Midbrain (tissue), 1 donor: Measurements from ENCODE around the gene CEP164.

ENCODE experiments used
- DNase-seq: peaks from one replicate; lab custom pipeline; 2025; lab: John Stamatoyannopoulos, UW

CEP164 gene

DNA sequence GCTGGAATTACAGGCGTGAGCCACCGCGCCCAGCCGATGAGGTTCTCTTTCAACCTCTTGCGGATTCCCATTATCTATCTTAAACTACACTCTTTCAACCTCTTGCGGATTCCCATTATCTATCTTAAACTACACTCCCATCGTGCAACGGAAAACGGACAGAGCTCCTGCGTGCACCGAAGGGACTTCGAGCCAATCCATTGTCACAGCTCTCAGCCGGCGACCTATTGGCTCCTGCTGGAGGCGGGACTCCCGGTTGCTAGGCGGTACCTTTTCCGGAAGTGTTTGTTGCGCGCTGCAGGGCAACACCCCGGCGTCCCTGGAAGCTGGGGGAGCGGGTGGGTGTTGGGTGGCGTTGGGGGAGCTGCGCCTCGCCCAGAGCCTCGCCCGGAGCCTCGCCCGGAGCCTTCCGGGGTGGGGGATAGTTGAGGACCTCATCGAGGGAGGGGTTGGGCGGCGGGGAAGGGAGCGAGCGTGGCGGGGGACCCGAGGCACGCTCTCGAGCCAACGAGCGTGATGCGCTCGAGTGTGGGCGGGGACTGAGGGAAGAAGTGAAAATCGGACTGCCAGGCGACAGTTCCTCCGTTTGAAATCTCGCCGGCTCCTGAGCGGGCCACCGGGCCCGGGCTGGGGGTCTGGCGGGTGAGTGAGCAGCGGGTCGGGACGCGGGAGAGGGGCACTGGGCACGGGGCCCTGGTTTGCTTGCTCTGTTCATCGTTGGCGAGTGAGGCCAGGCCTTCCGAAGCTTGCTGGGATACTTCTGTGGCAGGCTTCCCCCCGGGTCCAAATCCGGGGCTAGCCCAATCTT is at the start of gene CEP164:
CEP164 (plus strand) TSS at position 288 of the 808 bp plus-strand sequence. CDS start 10,733 bp downstream, outside the sequence.
- peak; percentile 95 for DNase-seq

DNA sequence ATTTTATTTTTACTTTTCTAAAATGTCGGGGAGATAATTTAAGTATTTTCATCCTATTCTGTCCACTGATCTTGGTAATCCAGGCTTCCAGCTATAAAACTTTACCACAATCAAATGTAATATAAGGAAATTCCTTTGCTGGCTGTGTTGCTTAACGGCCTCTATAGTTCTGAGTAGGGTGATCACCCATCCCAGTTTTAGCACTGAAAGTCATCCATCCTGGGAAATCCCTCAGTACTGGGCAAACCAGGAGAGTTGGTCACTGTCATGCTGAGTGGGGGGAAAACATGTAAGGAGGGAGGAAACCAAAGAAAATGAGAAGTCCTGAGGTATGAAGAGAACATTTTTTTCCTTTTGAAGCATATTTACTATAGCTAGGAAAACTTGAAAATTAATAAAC is 49.3 kb upstream of the CEP164 start:
- DNase-seq, result no peak

DNA sequence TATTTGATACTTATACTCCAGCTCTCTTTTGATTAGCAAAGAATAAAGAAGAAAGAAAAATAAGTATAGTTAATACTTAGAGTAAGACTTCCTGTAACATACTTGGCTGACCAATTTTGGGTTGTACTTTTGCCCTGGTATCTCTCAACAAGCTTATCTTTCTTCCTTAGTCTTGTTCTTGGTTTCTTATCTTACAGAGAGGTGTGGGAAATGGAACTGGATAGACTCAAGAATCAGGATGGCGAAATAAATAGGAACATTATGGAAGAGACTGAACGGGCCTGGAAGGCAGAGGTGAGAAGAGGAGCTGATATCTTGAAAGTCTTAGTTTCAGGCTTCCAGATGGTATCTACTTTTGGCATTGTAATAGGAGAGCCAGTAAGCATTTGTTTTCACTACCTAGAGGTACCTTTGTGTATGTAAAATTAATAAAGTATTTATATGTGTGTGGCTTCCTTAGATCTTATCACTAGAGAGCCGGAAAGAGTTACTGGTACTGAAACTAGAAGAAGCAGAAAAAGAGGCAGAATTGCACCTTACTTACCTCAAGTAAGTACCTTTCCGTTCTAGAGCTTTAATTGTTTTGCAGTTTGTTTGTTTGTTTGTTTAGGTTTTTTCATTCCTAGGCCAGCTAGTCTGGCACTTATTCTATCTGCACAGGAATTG is 47.8 kb upstream of the CEP164 start:
- no peak for DNase-seq

DNA sequence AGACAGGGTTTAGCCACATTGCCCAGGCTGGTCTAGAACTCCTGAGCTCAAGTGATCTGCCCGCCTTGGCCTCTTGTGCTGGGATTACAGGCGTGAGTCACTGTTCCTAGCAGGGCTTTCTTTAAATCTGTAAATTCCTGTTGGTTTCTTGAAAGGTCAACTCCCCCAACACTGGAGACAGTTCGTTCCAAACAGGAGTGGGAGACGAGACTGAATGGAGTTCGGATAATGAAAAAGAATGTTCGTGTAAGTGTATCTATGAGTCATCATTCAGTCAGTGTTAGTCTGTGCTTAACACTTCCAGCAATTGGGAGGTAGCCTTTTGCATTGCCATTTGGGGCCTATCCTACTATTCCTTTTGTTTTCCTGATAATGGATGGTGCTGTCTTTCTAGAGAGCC is 46.5 kb upstream of the CEP164 start:
- no peak for DNase-seq

DNA sequence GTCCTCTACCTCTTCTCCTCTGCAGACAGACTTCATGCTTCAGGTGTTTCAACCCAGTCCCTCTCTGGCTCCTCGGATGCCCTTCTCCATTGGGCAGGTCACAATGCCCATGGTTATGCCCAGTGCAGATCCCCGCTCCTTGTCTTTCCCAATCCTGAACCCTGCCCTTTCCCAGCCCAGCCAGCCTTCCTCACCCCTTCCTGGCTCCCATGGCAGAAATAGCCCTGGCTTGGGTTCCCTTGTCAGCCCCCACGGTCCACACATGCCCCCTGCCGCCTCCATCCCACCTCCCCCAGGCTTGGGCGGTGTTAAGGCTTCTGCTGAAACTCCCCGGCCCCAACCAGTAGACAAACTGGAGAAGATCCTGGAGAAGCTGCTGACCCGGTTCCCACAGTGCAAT is 45.8 kb upstream of the CEP164 start:
- no peak for DNase-seq

DNA sequence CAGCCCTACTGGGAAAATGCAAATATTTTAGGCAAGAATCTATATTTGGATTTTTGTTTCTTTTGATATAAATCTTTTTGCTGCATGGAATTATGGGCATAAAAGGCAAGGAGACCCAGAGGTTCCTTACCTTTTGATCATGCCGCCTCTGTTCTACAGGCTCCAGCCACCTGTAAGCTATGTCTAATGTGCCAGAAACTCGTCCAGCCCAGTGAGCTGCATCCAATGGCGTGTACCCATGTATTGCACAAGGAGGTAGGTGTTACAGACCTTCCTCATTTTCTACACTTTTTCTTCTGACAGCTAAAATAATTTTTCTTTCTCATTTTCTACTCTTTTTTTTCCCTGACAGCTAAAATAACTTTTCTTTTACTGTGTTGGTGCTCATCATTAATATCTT is 44.7 kb upstream of the CEP164 start:
- no peak for DNase-seq

DNA sequence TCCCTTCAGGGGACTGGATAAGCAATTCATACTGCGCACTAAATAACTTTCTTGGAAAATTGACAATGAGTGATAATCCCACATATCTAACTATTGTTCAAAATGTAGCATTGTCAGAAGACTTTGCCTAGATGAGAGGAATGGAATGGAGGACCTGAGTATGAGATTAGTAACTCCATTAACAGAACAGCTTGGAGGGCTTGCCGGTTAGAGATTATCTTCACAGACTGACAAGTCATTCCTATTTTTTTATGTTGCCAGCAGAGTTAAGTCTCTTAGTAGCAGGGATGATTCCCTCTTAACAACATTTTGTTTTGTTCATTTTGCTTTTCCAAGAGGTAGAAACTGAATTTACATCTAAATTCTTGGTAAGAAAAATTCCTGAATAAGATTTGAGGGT is 43.6 kb upstream of the CEP164 start:
- DNase-seq, result no peak

DNA sequence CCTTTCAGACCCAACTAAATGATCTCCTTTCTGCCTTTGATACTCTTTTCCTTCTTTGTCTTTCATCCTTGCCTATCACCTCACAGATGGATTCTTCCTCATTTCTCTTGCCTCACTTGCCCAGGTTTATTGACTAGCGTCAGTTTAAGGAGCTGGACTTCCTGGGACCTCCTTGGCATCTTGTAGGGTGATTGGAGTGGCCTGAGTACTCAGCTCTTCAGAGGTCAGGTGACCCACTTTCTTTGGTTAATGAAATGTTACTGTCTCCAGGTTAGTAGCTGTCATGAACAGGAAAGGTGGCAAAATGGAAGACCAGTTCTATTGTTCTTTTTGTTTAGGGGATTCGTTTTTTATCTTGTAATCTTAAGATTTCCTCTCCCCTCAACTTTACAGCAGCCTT is 41.1 kb upstream of the CEP164 start:
- DNase-seq, result no peak

DNA sequence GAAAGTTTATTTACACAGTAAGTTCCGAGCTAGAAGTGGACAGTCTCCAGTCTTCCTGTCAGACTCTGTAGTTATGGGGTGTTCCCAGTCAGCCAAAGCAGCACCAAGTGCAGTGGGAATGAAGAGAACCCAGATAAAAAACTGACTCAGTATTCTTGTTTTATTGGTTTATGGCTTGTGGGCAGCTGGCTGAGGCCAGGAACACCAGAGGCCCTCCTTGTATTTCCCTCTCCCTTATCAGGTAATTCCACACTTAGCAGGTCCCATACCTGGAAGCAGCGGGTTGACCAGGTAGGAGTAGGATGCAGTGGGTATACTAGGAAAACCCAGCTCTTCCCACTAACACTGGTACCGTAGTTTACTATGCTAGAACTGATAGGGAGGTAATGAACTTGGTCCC is 40.0 kb upstream of the CEP164 start:
- no peak for DNase-seq

DNA sequence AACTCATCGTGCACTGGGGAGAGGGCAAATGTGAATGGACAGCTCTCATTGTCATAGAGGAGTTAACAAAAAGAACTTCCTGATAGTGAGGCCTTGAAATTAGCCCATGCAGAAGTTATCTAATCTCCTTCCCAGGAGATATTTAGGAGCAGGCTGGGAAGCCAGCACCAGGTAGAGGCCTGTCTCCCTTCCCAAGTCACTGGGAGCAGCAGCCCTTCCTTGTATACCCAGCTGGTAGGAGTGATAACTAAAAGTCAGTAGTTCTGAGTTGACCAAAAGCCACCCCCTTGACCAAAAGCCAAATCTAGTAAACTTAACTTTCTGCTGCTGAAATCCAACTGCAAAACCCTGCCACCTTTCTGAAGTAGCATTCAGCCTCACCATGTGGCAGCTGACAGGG is 37.9 kb upstream of the CEP164 start:
- no peak for DNase-seq

DNA sequence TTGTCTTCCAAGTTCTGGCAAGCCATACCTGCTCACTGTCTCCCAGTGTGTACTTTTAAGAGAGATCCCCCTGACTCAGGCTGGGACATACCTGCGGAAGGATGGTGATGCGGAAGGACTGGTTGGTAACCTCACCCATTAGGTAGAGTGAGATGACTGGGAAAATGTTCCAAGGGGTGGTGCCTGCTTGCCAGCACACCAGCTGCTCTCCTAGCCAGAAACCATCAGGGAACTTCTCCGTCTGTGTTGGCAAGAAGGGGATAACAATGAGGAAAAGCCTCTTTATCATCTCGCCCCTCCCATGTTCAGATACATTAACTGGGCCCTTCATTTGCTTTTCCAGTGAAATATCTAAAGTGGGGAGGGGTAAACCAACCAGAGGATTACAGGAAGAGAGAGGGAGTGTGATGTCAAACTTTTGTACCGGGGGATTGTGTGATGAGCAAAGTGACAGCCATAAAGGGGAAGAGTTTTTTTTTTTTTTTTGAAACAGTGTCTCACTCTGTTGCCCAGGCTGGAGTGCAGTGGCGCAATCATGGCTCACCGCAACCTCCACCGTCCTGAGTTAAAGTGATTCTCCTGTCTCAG is 36.8 kb upstream of the CEP164 start, which contains the start of gene BACE1-AS:
BACE1-AS (plus strand) TSS at position 538 of the 588 bp plus-strand sequence.
- no peak for DNase-seq

DNA sequence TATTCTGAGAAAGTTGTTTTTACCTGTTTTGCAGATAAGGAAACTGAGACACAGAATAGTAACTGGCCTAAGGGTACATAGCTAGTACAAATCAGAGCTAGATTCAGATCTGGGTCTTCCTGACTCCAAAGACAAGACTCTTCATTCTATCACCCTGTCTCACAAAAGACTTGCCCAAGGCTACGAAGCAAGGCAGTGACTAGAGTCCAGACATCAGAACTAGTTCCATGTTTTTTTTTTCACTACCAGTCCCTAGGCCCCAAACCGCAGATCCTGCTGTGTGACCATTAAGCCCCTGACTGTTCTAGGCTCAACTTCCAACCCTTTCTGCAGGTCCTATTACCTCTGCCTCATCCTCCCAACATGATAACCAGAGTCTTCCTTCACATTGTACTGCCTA is 35.0 kb upstream of the CEP164 start:
- DNase-seq, result no peak

DNA sequence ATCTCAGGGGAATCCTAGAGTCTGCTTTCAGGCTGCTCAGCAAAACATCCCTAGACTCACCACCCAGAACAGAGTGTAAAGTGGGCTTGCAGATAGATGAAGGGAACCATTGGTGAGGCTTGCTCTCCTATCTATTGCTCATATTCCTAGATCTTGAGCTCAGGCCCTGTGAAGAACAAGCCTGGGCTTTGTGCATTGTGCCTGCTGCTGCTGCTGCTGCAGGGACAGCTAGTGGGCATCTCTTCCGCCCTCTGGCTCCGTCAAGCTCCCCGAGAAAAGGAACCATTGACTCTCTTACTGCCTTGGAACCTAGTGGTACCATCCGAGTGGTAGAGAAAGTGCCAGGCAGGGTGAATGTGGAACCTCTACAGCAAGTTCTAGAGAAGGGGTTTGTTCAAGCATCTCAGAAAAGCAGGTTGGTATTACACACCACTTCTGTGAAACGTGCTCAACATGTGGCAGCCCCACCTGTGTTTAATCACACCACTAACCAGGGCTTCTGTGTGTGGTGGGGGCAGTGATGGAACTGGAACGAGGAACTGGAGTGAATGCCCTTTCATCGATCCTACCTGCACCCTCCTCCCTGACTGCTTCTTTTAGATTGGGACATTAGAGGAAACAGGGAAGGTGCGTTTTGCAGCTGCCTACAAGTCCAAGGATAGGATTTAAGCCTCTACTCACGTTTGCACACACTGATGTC is 32.1 kb upstream of the CEP164 start:
- DNase-seq, result peak; percentile 80

DNA sequence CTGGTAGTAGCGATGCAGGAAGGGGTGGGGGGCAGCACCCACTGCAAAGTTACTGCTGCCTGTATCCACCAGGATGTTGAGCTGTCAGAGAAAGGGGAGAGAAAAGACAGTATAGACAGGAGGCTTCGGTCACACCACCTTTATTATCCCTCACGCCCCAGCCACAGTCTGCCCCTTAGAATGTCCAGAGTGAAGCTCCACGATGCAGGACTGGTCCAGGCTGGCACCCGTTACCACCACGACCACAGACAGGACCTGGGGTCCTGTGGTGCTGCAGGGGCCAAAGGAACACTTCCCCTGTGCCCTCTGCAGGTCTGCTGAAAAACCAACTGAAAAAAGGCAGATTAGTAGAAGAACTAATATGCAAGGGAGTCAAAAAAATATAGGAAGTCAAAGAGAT is 30.8 kb upstream of the CEP164 start:
- DNase-seq, result no peak

DNA sequence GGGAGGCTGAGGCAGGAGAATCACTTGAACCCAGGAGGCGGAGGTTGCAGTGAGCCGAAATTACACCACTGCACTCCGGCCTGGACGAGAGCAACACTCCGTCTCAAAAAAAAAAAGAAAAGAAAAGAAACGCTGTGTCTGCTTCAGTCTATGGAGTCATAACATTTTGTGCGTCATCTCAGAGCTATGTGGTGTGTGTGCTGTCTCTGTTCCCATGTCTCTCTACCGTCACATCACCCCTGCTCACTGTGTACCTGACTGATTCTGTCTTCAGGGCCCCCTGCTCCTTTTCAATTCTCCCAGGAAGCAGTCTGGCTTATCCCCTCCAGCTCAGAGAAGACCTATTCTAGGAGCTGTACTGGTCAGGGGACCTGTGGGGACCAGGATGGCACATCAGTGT is 29.5 kb upstream of the CEP164 start:
- DNase-seq, result no peak

DNA sequence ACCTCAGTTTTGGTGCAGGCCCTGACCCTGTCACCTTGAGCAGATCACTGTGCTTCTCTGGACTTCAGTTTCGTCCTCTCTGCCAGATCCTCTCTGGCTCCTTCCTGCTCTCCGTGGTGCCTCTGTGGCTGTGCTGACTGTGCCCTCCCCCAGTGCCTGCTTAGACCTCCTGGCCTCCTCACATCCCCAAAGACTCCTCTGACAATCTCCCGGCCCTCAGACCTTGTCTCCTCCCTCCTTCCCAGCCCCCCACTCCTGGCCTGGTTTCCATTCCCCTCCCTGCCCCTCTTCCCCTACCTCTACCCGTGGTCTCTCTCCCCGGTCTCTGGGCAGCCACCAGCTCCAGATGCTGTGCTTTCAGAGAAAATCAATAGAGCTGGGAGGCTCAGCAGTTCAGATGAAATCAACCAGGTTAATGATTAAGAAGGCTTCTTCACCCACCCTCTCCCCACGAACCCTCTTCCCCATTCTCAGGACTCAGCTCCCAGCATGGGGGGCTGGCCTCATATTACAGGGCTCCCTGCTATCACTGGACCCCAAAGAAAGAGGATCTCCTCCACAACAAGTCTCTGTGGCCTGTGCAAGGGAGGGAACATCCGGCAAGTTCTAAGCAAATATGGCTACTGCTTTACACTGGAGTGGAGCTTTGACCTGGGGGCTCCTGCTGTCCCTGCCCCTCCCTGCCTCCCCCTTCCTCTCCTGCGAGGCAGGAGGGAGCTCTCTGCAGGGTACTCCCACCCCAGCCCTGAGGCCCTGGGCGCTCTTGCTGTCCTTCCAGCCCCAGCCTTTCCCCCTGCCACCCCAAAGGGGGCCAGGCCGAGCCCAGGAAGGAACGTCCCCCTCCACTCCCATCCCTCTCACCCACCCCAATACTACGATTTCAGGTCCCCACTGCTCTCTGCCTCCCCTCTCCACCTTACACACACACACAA is 28.0 kb upstream of the CEP164 start:
- DNase-seq, result no peak

DNA sequence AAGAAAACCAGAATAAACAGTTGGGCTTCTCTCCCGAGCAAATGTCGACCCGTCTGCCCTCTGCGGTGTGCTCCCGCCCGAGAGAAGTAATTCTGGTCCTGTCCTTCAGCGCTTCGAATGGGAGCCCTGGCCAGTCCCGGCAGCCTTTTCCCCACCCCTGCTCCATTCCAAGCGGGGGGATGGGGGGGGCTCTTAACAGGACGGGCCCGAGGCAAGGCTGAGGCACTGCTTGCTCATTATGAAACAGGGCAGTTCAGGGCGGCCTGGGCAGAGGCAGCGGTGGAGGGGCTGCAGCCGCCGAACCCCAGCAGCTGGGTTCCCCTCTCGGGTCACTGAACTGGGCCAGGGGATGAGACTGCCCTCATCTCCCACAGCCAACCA is 27.4 kb upstream of the CEP164 start:
- peak; percentile 18 for DNase-seq

DNA sequence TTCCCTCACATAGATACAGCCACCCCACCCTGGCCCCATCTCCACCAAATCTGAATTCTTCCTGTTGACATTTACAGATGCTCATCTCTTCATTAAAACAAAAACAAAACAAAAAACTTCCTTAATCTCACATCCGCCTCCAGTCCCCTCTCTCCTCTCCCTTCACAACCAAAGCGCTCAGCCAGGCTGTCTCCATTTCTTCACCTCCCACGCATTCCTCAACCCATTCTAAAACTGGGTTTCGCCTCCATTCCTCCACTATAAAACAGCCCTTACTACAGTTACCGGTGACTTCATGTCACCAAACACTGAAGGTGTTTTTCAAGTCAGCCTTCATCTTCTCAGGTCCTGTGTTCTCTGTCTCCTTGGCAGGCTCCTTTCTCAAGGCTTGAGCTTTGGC is 26.9 kb upstream of the CEP164 start:
- no peak for DNase-seq

DNA sequence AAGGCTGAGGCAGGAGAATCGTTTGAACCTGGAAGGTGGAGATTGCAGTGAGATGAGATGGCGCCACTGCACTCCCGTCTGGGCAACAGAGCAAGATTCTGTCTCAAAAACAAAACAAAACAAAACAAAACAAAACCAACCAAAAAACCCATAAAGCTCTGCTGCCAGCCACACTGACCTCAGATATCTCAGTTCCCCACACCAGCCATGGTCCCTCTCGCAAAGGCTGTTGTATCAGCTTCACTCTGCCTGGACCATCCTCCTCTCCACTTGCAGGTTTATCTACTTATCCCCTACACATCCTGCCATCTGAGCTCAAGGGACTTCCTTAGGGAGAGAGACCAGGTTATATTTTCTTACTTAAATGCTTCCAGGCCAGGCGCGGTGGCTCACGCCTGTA is 25.4 kb upstream of the CEP164 start:
- no peak for DNase-seq

DNA sequence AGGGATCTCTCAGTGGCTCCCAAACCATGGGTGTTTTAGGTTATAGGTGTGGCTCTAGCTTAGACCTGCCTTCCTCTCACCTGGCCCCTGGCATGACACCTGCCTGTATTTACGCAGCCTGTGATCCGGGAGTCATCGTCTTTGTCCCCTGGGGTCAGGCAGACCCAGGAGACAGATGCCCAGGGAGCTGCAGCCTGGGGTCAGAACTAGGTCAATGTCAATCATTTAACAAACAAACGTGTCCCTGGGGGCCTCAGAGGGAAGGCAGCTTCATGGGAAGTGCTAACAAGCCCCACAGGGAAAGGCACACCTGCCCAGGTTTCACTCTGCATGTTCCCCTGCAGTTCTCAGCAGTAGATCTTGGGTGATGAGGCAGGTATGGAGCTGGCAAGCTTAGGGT is 24.6 kb upstream of the CEP164 start:
- no peak for DNase-seq

DNA sequence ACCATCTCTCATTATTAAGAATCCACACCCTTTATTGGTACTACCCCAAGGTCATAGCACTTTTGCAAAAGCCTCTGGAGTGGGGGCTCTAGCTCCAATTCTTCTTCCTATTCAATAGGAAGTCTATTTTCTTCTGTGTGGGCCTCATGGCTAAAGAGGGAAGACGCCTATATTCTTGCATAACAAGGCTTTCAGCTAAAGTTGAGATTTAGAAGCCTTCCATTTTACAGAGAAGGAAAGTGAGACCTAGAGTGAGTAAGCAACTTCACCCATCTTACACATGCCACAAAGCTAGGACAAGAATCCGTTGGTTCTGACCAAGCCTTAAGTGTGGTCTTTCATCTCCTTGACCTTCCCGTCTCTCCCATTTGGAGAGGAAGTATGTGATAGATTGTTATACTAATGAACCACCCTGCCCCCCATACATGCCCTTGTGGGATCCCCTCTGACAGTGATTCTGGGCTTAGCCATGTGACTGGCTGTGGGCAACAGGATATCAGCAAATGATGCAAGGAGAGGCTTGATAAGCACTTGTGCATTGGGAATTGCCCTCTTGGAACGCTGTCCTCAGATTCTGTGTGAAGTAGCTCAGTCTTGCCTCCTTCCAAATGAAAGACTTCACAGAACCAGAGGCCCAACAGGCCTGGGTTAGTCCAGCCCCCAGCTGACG is 23.9 kb upstream of the CEP164 start:
- no peak for DNase-seq
